Panc1 (cell line): Measurements from ENCODE around the gene KAT7. TPM values are rescaled to one million over a fixed set of nuclear protein-coding genes. Genes with fewer than 3 reads are reported as not detected.

Experiments used
- ATAC-seq: fragments of 200-7000 bp; cut with Tn5 transposase; 2 replicates; pipeline ENCODE4 v1.9.1; 2020; ENCODE audit warnings: mild to moderate bottlenecking, moderate library complexity
- BruUV-seq: library from RNA; stranded (reverse); fragments of 400-500 nt; replicated peaks from 2 replicates; lab custom pipeline; 2021; lab: Mats Ljungman, UMichigan
- CTCF ChIA-PET: fragments of 300-600 bp; sonication (Branson Sonifier 250); formaldehyde crosslinking; loops from one replicate; lab custom pipeline; 2022; ENCODE audit warnings: antibody characterized with exemption; lab: Charles Lee
- POLR2A ChIA-PET: fragments of 300-600 bp; sonication (Branson Sonifier 250); formaldehyde crosslinking; loops from one replicate; lab custom pipeline; 2022; ENCODE audit warnings: antibody characterized with exemption; lab: Charles Lee
- DNase-seq: peaks from one replicate; pipeline ENCODE4 v3.0.0-alpha.2; 2010; ENCODE audit warnings: low read depth, low spot score
- H3K27ac ChIP-seq: 2 replicates; pipeline ENCODE4 v1.5.1; 2011; ENCODE audit warnings: mild to moderate bottlenecking, low read length, inconsistent platforms
- H3K27me3 ChIP-seq: fragments of 200-500 bp; sonication (Bioruptor generic); 2 replicates; pipeline ENCODE4 v1.6.0; 2014; ENCODE audit warnings: low read length, inconsistent platforms; ENCODE audit not compliant: control insufficient read depth, insufficient read depth
- H3K36me3 ChIP-seq: fragments of 200-500 bp; sonication (Bioruptor generic); 2 replicates; pipeline ENCODE4 v1.5.1; 2014; ENCODE audit warnings: inconsistent platforms, mild to moderate bottlenecking, low read length, moderate library complexity; ENCODE audit not compliant: control insufficient read depth, insufficient read depth
- H3K4me1 ChIP-seq: 2 replicates; pipeline ENCODE4 v1.5.1; 2011; ENCODE audit warnings: inconsistent platforms, mild to moderate bottlenecking, low read length, moderate library complexity; ENCODE audit not compliant: control insufficient read depth, insufficient read depth
- H3K4me3 ChIP-seq, 2 experiments: 2 replicates each; pipeline ENCODE4 v1.5.1; 2011 to 2012; ENCODE audit warnings: low read depth in 2 of 2, low read length in 2 of 2, mild to moderate bottlenecking in 2 of 2, inconsistent platforms in 1 of 2, moderate library complexity in 1 of 2
- H3K9me3 ChIP-seq: fragments of 200-500 bp; sonication (Bioruptor generic); 2 replicates; pipeline ENCODE4 v1.5.1; 2014; ENCODE audit warnings: low read depth, mild to moderate bottlenecking, inconsistent platforms, low read length, moderate library complexity; ENCODE audit not compliant: control insufficient read depth, insufficient read depth
- CTCF ChIP-seq: fragments of 450-650 bp; IDR thresholded peaks from 2 replicates; pipeline ENCODE4 v1.5.1; 2017; ENCODE audit warnings: mild to moderate bottlenecking
- POLR2AphosphoS5 ChIP-seq: IDR thresholded peaks from 2 replicates; pipeline ENCODE4 v1.6.1; 2012; ENCODE audit warnings: mild to moderate bottlenecking, low read depth, low read length, moderate library complexity
- REST ChIP-seq, 2 experiments: IDR thresholded peaks; 2 replicates each; pipeline ENCODE4 v1.6.1; 2011 to 2012; ENCODE audit warnings: low read depth in 2 of 2, control low read depth in 1 of 2, low read length in 1 of 2, mild to moderate bottlenecking in 1 of 2, moderate library complexity in 1 of 2; ENCODE audit not compliant: insufficient read depth in 1 of 2
- SIN3A ChIP-seq: IDR thresholded peaks from 2 replicates; pipeline ENCODE4 v1.6.1; 2012; ENCODE audit warnings: low read depth, mild to moderate bottlenecking, low read length, moderate library complexity, borderline replicate concordance; ENCODE audit not compliant: insufficient read depth
- TCF7L2 ChIP-seq: IDR thresholded peaks from 2 replicates; pipeline ENCODE4 v1.6.1; 2011; ENCODE audit warnings: mild to moderate bottlenecking, low read depth, low read length, inconsistent platforms
- in situ Hi-C: cut with HindIII; loops from 2 replicates; pipeline ENCODE4 v1.10.0; 2016; ENCODE audit warnings: low sequenced_read_pairs, low pct_unique_long_range_greater_than_20kb
- intact Hi-C: fragments of 100-400 bp; cut with micrococcal nuclease; formaldehyde crosslinking; loops from one replicate; pipeline ENCODE4 v1.10.0; 2022; ENCODE audit not compliant: unreplicated experiment
- total RNA-seq: library from RNA; stranded (reverse); gene quantifications from one replicate; pipeline ENCODE4 v1.2.1, GENCODE V29; 2021; ENCODE audit not compliant: unreplicated experiment

KAT7 gene
- total RNA-seq, 1 experiment from 2014 or later = 69.0 TPM

GRCh38 chr17:49749730-49750129 is 38.8 kb upstream of the KAT7 start:
- ChIA-PET CTCF (no interaction called here), POLR2A (no interaction called here)
- Histone ChIP-seq H3K27ac (no peak overlapping the region), H3K4me1 (no peaks in the 10 kb centered on the region), H3K9me3 (no peaks in the 10 kb centered on the region), H3K36me3 (no peaks in the 10 kb centered on the region), H3K27me3 (no peaks in the 10 kb centered on the region), H3K4me3 (no peak overlapping the region)
- ATAC-seq (no peak), DNase-seq (no peak)
- intact Hi-C loops (no loop called here), in situ Hi-C loops (no loop called here)
- TF ChIP-seq REST (IDR thresholded peaks at IDR 0.05; ENCODE audit: insufficient read depth in 1 of 2, low read depth in 2 of 2, low read length in 1 of 2) (no peak), CTCF (no peak), SIN3A (no peak), POLR2AphosphoS5 (no peak), TCF7L2 (no peak)
- no TSS peak for BruUV-seq

- ATAC-seq (no peak), DNase-seq (no peak)
- CTCF ChIA-PET = interaction anchor here (0.8 kb wide), 1 partner anchor 105 kb away, joined by 5 read pairs; no protein-coding TSS in a partner anchor
- H3K27ac ChIP-seq = no peak overlapping the region
- H3K4me1 ChIP-seq = no peaks in the 10 kb centered on the region
- TF ChIP-seq CTCF = no peak
- TF ChIP-seq TCF7L2 = no peak
- TF ChIP-seq REST (IDR thresholded peaks at IDR 0.05; ENCODE audit: insufficient read depth in 1 of 2, low read depth in 2 of 2, low read length in 1 of 2) = no peak
- TF ChIP-seq POLR2AphosphoS5 = no peak
- no peak for TF ChIP-seq SIN3A
- H3K4me3 ChIP-seq = no peak overlapping the region
- no peaks in the 10 kb centered on the region for H3K36me3 ChIP-seq
- H3K9me3 ChIP-seq = no peaks in the 10 kb centered on the region
- BruUV-seq = no TSS peak
- in situ Hi-C loops = no loop called here
- intact Hi-C loops = no loop called here
- H3K27me3 ChIP-seq = no peaks in the 10 kb centered on the region
- POLR2A ChIA-PET = no interaction called here
These were observed 36.0 kb upstream of the KAT7 start for GRCh38 chr17:49752508-49752907.
